Type B pancreatic cell (in vitro differentiated cells): ENCODE results near the gene CA7. TPM values are rescaled to one million over a fixed set of nuclear protein-coding genes. Genes with fewer than 3 reads are reported as not detected.

ENCODE experiments used
- DNase-seq: peaks from one replicate; pipeline ENCODE4 v3.0.0; 2021; ENCODE audit warnings: mixed read lengths; ENCODE audit not compliant: unreplicated experiment; ENCODE audit errors: extremely low spot score
- H3K27ac Mint-ChIP-seq: 2 replicates; pipeline ENCODE4 v1.8.0; 2021; ENCODE audit warnings: mild to moderate bottlenecking, mixed read lengths
- H3K27me3 Mint-ChIP-seq: 2 replicates; pipeline ENCODE4 v1.8.0; 2021; ENCODE audit warnings: mixed read lengths
- H3K36me3 Mint-ChIP-seq: 2 replicates; pipeline ENCODE4 v1.8.0; 2021; ENCODE audit warnings: mixed read lengths
- H3K4me1 Mint-ChIP-seq: one replicate; pipeline ENCODE4 v1.8.0; 2021; ENCODE audit warnings: mixed read lengths; ENCODE audit not compliant: unreplicated experiment
- H3K4me3 Mint-ChIP-seq: 2 replicates; pipeline ENCODE4 v1.8.0; 2021; ENCODE audit warnings: mild to moderate bottlenecking, mixed read lengths
- H3K9me3 Mint-ChIP-seq: 2 replicates; pipeline ENCODE4 v1.8.0; 2021; ENCODE audit warnings: mixed read lengths
- total RNA-seq: library from RNA; stranded (reverse); gene quantifications from 2 replicates; pipeline ENCODE4 v1.2.1, GENCODE V29; 2021; ENCODE audit warnings: low replicate concordance
- TF ChIP-seq, protein P1 (sequence below): fragments of 200-600 bp; sonication (generic); conservative IDR thresholded peaks from 2 replicates; pipeline ENCODE4 v1.5.0; 2021; ENCODE audit warnings: antibody characterized with exemption, mild to moderate bottlenecking

Gene CA7
- total RNA-seq, 1 donor from 2014 or later = 0.70 TPM

- Mint-ChIP-seq H3K4me3 (no peak overlapping the region), H3K4me1 (no peaks in the 10 kb centered on the region), H3K36me3 (peaks cover 40% of the 10 kb centered on the region), H3K27ac (no peak overlapping the region), H3K9me3 (no peaks in the 10 kb centered on the region), H3K27me3 (no peaks in the 10 kb centered on the region)
- TF ChIP-seq, protein P1, sequence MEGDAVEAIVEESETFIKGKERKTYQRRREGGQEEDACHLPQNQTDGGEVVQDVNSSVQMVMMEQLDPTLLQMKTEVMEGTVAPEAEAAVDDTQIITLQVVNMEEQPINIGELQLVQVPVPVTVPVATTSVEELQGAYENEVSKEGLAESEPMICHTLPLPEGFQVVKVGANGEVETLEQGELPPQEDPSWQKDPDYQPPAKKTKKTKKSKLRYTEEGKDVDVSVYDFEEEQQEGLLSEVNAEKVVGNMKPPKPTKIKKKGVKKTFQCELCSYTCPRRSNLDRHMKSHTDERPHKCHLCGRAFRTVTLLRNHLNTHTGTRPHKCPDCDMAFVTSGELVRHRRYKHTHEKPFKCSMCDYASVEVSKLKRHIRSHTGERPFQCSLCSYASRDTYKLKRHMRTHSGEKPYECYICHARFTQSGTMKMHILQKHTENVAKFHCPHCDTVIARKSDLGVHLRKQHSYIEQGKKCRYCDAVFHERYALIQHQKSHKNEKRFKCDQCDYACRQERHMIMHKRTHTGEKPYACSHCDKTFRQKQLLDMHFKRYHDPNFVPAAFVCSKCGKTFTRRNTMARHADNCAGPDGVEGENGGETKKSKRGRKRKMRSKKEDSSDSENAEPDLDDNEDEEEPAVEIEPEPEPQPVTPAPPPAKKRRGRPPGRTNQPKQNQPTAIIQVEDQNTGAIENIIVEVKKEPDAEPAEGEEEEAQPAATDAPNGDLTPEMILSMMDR = no peak
- no peak for DNase-seq
These were observed 34.4 kb upstream of the CA7 start for GRCh38 chr16:66809765-66810164.

- Mint-ChIP-seq H3K36me3 (peaks cover 39% of the 10 kb centered on the region), H3K27me3 (no peaks in the 10 kb centered on the region), H3K4me3 (no peak overlapping the region), H3K27ac (no peak overlapping the region), H3K9me3 (no peaks in the 10 kb centered on the region), H3K4me1 (no peaks in the 10 kb centered on the region)
- DNase-seq = no peak
- TF ChIP-seq, protein P1 = no peak
These were observed 33.8 kb upstream of the CA7 start for GRCh38 chr16:66810391-66810790.

- Mint-ChIP-seq H3K27me3 (no peaks in the 10 kb centered on the region), H3K36me3 (peaks cover 35% of the 10 kb centered on the region), H3K27ac (no peak overlapping the region), H3K4me3 (no peak overlapping the region), H3K4me1 (no peaks in the 10 kb centered on the region), H3K9me3 (no peaks in the 10 kb centered on the region)
- TF ChIP-seq, protein P1 = no peak
- DNase-seq = no peak
These were observed 33.2 kb upstream of the CA7 start for GRCh38 chr16:66811043-66811442.

DNA sequence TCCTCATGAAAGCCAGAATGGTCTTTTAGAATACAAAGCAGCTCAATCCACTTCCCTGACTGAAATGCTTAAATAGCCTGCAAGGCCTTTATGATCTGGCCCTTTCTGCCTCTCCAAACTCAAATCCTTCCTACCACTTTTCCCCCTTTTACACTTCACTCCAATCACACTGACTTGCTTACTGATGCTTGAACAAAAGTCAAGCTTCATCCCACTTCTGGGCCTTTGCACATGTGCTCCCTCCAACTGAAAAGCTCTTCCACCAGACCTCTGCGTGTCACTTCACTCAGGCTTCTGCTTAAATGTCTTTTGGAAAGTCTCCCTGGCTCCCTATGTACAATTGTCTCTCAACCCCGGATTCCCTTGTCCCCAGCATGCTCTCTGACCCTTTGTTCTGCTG, 29.5 kb upstream of the CA7 start:
- Mint-ChIP-seq H3K27ac (no peak overlapping the region), H3K36me3 (peaks cover 55% of the 10 kb centered on the region), H3K4me3 (no peak overlapping the region), H3K9me3 (no peaks in the 10 kb centered on the region), H3K27me3 (no peaks in the 10 kb centered on the region), H3K4me1 (no peaks in the 10 kb centered on the region)
- TF ChIP-seq, protein P1 = no peak
- DNase-seq = no peak

DNA sequence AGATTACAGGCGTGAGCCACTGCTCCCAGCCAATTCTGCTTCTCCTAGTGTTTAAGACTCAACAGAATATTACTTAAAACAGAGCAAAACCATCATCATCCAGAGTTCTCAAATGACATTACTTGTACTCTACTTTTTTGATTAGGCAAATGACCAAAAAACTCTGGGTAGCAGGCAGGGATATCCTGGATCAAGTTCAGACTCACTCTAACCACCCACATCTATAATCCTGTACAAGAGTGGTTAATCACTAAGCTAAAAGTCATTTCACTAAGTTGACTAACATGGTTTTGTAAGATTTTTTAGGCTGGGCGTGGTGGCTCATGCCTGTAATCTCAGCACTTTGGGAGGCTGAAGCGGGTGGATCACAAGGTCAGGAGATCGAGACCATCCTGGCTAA, 20.2 kb upstream of the CA7 start:
- H3K36me3 Mint-ChIP-seq = peaks cover 32% of the 10 kb centered on the region
- TF ChIP-seq, protein P1 = no peak
- no peak overlapping the region for H3K27ac Mint-ChIP-seq
- no peaks in the 10 kb centered on the region for H3K27me3 Mint-ChIP-seq
- no peak for DNase-seq
- peaks cover 13% of the 10 kb centered on the region for H3K4me1 Mint-ChIP-seq
- H3K9me3 Mint-ChIP-seq = no peaks in the 10 kb centered on the region
- H3K4me3 Mint-ChIP-seq = no peak overlapping the region
